WERI-Rb-1 (cell line): ENCODE measurements around the gene ETF1.
"Not testable (repeated sequence)": the region's sequence is repeated elsewhere in the genome, so short reads cannot be mapped to it uniquely, and the experiment has no call there.

Experiments
- DNase-seq: peaks from one replicate; pipeline ENCODE4 v3.0.0-alpha.2; 2020
- H3K27ac ChIP-seq: fragments of 250-450 bp; sonication (Bioruptor Pico); 2 replicates; pipeline ENCODE4 v1.5.1; 2020; ENCODE audit warnings: mild to moderate bottlenecking, moderate library complexity
- H3K27me3 ChIP-seq: fragments of 250-450 bp; sonication (Bioruptor Pico); 2 replicates; pipeline ENCODE4 v1.5.1; 2021; ENCODE audit warnings: mild to moderate bottlenecking, low read depth, moderate library complexity; ENCODE audit not compliant: insufficient read depth, severe bottlenecking
- H3K36me3 ChIP-seq: fragments of 250-450 bp; sonication (Bioruptor Pico); 2 replicates; pipeline ENCODE4 v1.5.1; 2020; ENCODE audit warnings: mild to moderate bottlenecking, moderate library complexity
- H3K4me3 ChIP-seq: 2 replicates; pipeline ENCODE4 v1.5.1; 2011; ENCODE audit warnings: low read depth, mild to moderate bottlenecking, control low read depth, low read length
- H3K9me3 ChIP-seq: fragments of 250-450 bp; sonication (Bioruptor Pico); 2 replicates; pipeline ENCODE4 v1.5.1; 2021; ENCODE audit warnings: mild to moderate bottlenecking, moderate library complexity; ENCODE audit not compliant: severe bottlenecking
- CTCF ChIP-seq: IDR thresholded peaks from 2 replicates; pipeline ENCODE4 v1.5.1; 2011; ENCODE audit warnings: low read depth, mild to moderate bottlenecking, control low read depth, inconsistent platforms, low read length

The ETF1 gene

DNA sequence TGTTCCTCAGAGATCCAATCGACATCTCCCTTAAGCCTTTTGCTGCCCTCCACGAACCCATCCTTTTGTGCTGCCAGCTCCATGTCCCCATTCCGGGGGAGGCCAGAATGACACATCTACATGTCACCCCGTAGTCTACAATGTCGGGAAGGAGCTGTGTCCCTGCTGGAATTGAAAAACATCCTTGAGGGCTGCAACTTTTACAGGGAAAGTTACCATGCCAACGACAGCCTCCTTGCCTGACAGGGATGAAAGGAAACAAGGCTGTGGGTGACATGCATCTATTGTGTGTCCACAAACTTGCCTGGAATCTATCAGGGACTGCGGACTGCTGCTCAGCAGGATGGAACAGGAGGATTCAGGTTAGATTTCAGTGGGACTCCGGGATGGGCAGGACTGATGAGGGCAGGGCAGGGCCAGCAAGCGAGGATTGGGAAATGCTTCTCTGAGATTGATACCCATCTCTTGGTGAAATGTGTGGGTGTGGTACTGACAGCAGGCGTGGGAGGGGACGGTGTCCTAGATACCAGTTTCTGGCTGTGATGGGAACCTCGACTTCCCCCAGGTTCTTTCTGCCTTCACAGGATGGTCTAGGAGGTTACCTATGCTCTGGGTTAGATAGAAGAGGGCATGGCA lies 52.3 kb downstream of the ETF1 start:
- no peaks in the 10 kb centered on the region for H3K36me3 ChIP-seq
- no peaks in the 10 kb centered on the region for H3K27me3 ChIP-seq
- no peak for TF ChIP-seq CTCF
- H3K27ac ChIP-seq = no peak overlapping the region
- DNase-seq = no peak
- H3K9me3 ChIP-seq = no peaks in the 10 kb centered on the region
- no peak overlapping the region for H3K4me3 ChIP-seq

DNA sequence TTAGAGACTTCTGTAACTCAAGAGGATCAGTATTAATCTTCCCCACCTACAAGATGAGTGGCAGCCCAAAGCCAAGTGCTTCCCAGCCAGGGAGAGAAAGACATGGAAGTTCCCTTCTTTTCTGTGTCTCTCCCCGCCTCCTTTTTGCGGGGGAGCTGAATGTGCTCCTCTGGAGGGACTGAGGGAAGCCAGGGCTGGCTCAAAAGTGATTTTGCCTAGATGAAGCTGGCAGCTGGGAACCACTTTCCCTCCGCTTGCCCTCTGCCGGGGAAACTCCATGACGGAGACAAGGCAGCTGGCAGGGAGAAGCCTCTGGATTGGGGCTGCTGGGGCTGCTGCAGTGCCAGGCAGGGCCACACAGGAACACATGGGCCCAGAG lies 53.4 kb downstream of the ETF1 start:
- Histone ChIP-seq H3K9me3 (no peaks in the 10 kb centered on the region), H3K27ac (no peak overlapping the region), H3K27me3 (no peaks in the 10 kb centered on the region), H3K36me3 (no peaks in the 10 kb centered on the region), H3K4me3 (no peak overlapping the region)
- no peak for DNase-seq
- no peak for TF ChIP-seq CTCF

GRCh38 chr5:138488481-138488945 lies 54.5 kb downstream of the ETF1 start:
- Histone ChIP-seq H3K27me3 (no peaks in the 10 kb centered on the region), H3K27ac (no peak overlapping the region), H3K36me3 (no peaks in the 10 kb centered on the region), H3K4me3 (no peak overlapping the region), H3K9me3 (no peaks in the 10 kb centered on the region)
- no peak for DNase-seq
- TF ChIP-seq CTCF = no peak

DNA sequence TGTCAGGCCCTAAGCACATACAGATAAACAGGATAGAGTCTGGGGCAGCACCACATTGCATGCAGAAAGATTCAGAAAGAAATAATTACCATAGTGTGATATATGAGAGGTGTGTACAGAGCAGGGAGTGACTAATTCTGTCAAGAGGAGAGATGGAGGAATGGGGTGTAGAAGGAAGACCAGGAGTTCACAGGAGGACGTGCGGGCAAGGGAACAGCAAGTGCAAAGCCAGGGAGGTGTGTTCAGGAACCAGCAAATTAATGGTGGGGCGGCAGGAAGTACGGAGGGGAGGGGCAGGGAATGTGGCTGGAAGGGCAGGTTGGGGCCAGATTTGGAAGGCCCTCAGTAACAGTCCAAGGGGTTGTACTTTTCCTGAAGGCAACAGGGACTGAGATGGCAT lies 60.4 kb downstream of the ETF1 start:
- H3K36me3 ChIP-seq = no peaks in the 10 kb centered on the region
- TF ChIP-seq CTCF = no peak
- no peaks in the 10 kb centered on the region for H3K9me3 ChIP-seq
- no peak for DNase-seq
- H3K27ac ChIP-seq = no peak overlapping the region
- no peaks in the 10 kb centered on the region for H3K27me3 ChIP-seq
- no peak overlapping the region for H3K4me3 ChIP-seq

DNA sequence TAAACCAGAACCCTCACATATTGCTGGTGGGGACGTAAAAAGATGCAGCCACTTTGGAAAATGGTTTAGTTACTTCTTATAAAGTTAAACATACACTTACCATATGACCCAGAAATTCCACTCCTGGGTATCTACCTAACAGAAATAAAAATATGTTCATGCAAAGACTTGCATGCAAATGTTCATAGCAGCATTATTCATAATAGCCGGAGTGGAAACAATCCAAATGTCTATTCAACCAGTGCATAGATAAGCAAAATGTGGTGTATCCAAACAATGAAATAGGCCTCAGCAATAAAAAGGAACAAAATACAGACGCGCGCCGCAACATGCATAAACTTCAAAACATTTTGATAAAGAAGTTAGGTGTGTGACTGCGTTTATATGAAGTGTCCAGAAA lies 66.1 kb downstream of the ETF1 start:
- no peaks in the 10 kb centered on the region for H3K9me3 ChIP-seq
- no peak for TF ChIP-seq CTCF
- no peak overlapping the region for H3K27ac ChIP-seq
- no peak for DNase-seq
- H3K27me3 ChIP-seq = no peaks in the 10 kb centered on the region
- no peak overlapping the region for H3K4me3 ChIP-seq
- no peaks in the 10 kb centered on the region for H3K36me3 ChIP-seq

- H3K4me3 ChIP-seq, H3K36me3 ChIP-seq, DNase-seq, H3K27ac ChIP-seq, H3K27me3 ChIP-seq, H3K9me3 ChIP-seq: not testable (repeated sequence)
Measured at GRCh38 chr5:138473151-138473550, 69.9 kb downstream of the ETF1 start.
